Coronary artery (tissue), 2 donors: Measurements from ENCODE around the gene C1orf174.

Experiments
- DNase-seq: peaks from one replicate; pipeline ENCODE4 v3.0.0-alpha.2; 2017; ENCODE audit warnings: low spot score
- H3K27ac ChIP-seq, 2 donors: fragments of 200-600 bp; sonication (generic); one replicate each; pipeline ENCODE4 v1.5.1; 2016 to 2019
- H3K4me3 ChIP-seq: fragments of 200-600 bp; sonication (generic); 2 replicates; pipeline ENCODE4 v1.5.1; 2016; ENCODE audit warnings: mild to moderate bottlenecking, moderate library complexity
- CTCF ChIP-seq: fragments of 200-600 bp; sonication (generic); IDR thresholded peaks from one replicate; pipeline ENCODE4 v1.5.1; 2019; ENCODE audit warnings: antibody characterized with exemption

Gene C1orf174

GRCh38 chr1:3943123-3943431, 43.0 kb upstream of the C1orf174 start:
- no peak for DNase-seq
- TF ChIP-seq CTCF = no peak
- Histone ChIP-seq H3K4me3 (no peak overlapping the region), H3K27ac (no peak overlapping the region)

- DNase-seq = no peak
- Histone ChIP-seq H3K4me3 (no peak overlapping the region), H3K27ac (no peak overlapping the region)
- TF ChIP-seq CTCF = no peak
Measured at GRCh38 chr1:3942416-3943122, 42.5 kb upstream of the C1orf174 start.

GRCh38 chr1:3940754-3941345, 40.8 kb upstream of the C1orf174 start:
- H3K4me3 ChIP-seq = no peak overlapping the region
- no peak overlapping the region for H3K27ac ChIP-seq
- no peak for TF ChIP-seq CTCF
- DNase-seq = no peak

GRCh38 chr1:3940081-3940753, 40.1 kb upstream of the C1orf174 start:
- no peak for DNase-seq
- TF ChIP-seq CTCF = no peak
- H3K27ac ChIP-seq = no peak overlapping the region
- no peak overlapping the region for H3K4me3 ChIP-seq

- Histone ChIP-seq H3K4me3 (no peak overlapping the region), H3K27ac (no peak overlapping the region)
- DNase-seq = no peak
- no peak for TF ChIP-seq CTCF
Measured at GRCh38 chr1:3939242-3940080, 39.4 kb upstream of the C1orf174 start.

- no peak for DNase-seq
Measured at GRCh38 chr1:3932156-3932919, 32.3 kb upstream of the C1orf174 start.

More at GRCh38 chr1:3932156-3932919, 32.3 kb upstream of the C1orf174 start:
- H3K4me3 ChIP-seq = no peak overlapping the region
- H3K27ac ChIP-seq = no peak overlapping the region
- no peak for TF ChIP-seq CTCF
